Progenitor cell of endocrine pancreas (in vitro differentiated cells): ENCODE results near the gene ATP13A2. TPM values are rescaled to one million over a fixed set of nuclear protein-coding genes. Genes with fewer than 3 reads are reported as not detected.

Source experiments
- DNase-seq: peaks from one replicate; pipeline ENCODE4 v3.0.0; 2021; ENCODE audit warnings: low spot score; ENCODE audit not compliant: unreplicated experiment
- H3K27ac Mint-ChIP-seq: 2 replicates; pipeline ENCODE4 v1.8.0; 2021; ENCODE audit warnings: mild to moderate bottlenecking, moderate library complexity, mixed read lengths
- H3K27me3 Mint-ChIP-seq: 2 replicates; pipeline ENCODE4 v1.8.0; 2021; ENCODE audit warnings: mixed read lengths
- H3K36me3 Mint-ChIP-seq: 2 replicates; pipeline ENCODE4 v1.8.0; 2022; ENCODE audit warnings: mixed read lengths; ENCODE audit not compliant: insufficient read depth
- H3K4me1 Mint-ChIP-seq: 2 replicates; pipeline ENCODE4 v1.8.0; 2021; ENCODE audit warnings: low read depth, mixed read lengths
- H3K4me3 Mint-ChIP-seq: 2 replicates; pipeline ENCODE4 v1.8.0; 2021; ENCODE audit warnings: low read depth, mild to moderate bottlenecking, moderate library complexity, mixed read lengths
- H3K9me3 Mint-ChIP-seq: 2 replicates; pipeline ENCODE4 v1.8.0; 2021; ENCODE audit warnings: low read depth, mixed read lengths
- CTCF ChIP-seq: fragments of 200-600 bp; sonication (generic); IDR thresholded peaks from one replicate; pipeline ENCODE4 v1.5.0; 2021; ENCODE audit warnings: antibody characterized with exemption, mild to moderate bottlenecking; ENCODE audit not compliant: unreplicated experiment
- total RNA-seq: library from RNA; stranded (reverse); gene quantifications from 2 replicates; pipeline ENCODE4 v1.2.1, GENCODE V29; 2021

ATP13A2 gene
- total RNA-seq, 1 donor from 2014 or later, result 65.8 TPM

- H3K36me3 Mint-ChIP-seq, result peaks cover 6% of the 10 kb centered on the region
- no peak for DNase-seq
- no peaks in the 10 kb centered on the region for H3K27me3 Mint-ChIP-seq
- no peaks in the 10 kb centered on the region for H3K4me1 Mint-ChIP-seq
- TF ChIP-seq CTCF, result no peak
- no peaks in the 10 kb centered on the region for H3K9me3 Mint-ChIP-seq
- no peak overlapping the region for H3K27ac Mint-ChIP-seq
- no peak overlapping the region for H3K4me3 Mint-ChIP-seq
Measured at GRCh38 chr1:16989676-16990391, 21.9 kb downstream of the ATP13A2 start.

- Mint-ChIP-seq H3K36me3 (peaks cover 6% of the 10 kb centered on the region), H3K4me1 (peaks cover 3% of the 10 kb centered on the region), H3K4me3 (no peak overlapping the region), H3K9me3 (no peaks in the 10 kb centered on the region), H3K27ac (no peak overlapping the region), H3K27me3 (no peaks in the 10 kb centered on the region)
- no peak for DNase-seq
- TF ChIP-seq CTCF, result no peak
Measured at GRCh38 chr1:16988210-16988609, 23.5 kb downstream of the ATP13A2 start.

DNA sequence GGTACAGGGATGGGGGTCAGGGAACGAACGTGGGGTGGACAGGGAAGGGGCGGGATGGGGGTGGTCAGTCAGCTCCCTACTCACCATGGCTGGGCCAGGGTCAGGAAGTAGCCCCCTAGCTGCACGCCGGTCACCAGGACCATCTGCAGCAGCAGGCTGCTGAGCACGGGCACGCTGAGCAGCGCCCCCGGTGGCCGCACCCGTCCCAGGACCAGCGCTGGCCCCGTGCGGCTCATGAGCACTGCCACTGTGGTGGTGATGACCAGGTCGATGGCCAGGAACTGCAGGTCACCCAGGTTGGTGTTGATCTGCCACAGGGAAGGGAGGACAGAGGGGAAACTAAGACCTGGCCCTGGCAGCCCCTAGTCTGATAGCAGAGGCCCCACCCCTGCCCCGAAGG, 24.8 kb downstream of the ATP13A2 start:
- no peak for DNase-seq
- Mint-ChIP-seq H3K4me1 (peaks cover 5% of the 10 kb centered on the region), H3K9me3 (no peaks in the 10 kb centered on the region), H3K4me3 (no peak overlapping the region), H3K36me3 (peaks cover 6% of the 10 kb centered on the region), H3K27ac (no peak overlapping the region), H3K27me3 (no peaks in the 10 kb centered on the region)
- peak; percentile 63 for TF ChIP-seq CTCF

DNA sequence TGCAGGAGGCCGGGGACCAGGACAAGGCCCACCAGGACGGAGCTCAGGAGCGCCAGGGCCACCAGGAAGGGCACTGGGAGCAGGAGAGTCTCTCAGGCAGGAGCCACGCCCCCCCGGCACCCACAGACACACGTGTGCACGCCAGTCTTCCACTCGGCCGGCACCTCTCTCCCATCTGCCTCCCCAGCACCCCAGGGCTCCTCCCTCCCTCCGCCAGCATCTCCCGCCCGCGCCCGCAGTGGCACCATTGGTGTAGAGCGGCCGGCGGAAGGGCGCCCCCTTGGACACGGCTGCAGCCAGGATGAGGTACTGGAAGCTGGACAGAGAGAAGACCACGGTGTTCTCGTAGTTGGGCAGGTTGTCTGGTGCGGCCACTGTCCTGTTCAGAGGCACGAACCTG, 25.2 kb downstream of the ATP13A2 start:
- peaks cover 6% of the 10 kb centered on the region for H3K36me3 Mint-ChIP-seq
- no peak overlapping the region for H3K4me3 Mint-ChIP-seq
- DNase-seq, result no peak
- H3K27ac Mint-ChIP-seq, result no peak overlapping the region
- H3K4me1 Mint-ChIP-seq, result peaks cover 5% of the 10 kb centered on the region
- no peaks in the 10 kb centered on the region for H3K27me3 Mint-ChIP-seq
- no peak for TF ChIP-seq CTCF
- no peaks in the 10 kb centered on the region for H3K9me3 Mint-ChIP-seq

DNA sequence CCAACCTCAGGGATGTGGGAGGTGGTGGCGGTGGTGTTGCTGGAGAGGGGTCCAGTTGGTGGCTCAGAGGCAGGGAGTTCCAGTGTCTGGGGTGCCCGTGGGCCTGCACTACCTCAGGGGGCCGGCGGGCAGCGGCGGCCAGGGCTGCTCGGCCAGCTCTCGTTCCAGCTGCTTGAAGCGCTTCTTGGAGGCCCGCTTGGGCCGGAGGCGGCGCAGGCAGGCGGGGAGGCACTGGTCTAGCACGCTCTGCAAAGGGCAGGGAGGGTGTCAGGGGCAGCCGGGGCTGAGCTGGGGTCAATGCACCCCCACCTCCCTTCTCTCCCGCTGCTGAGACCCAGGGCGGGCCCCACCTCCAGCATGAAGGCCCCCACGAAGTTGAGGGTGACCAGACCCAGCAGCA, 25.6 kb downstream of the ATP13A2 start:
- no peak overlapping the region for H3K27ac Mint-ChIP-seq
- H3K36me3 Mint-ChIP-seq, result peaks cover 5% of the 10 kb centered on the region
- H3K27me3 Mint-ChIP-seq, result peaks cover 4% of the 10 kb centered on the region
- H3K4me3 Mint-ChIP-seq, result no peak overlapping the region
- no peak for DNase-seq
- peaks cover 5% of the 10 kb centered on the region for H3K4me1 Mint-ChIP-seq
- TF ChIP-seq CTCF, result no peak
- H3K9me3 Mint-ChIP-seq, result no peaks in the 10 kb centered on the region
